ENCODE data around the gene NEDD4L.
"Not testable (repeated sequence)": the region's sequence is repeated elsewhere in the genome, so short reads cannot be mapped to it uniquely, and the experiment has no call there.

NEDD4L gene

GRCh38 chr18:58027341-58027740, 16.7 kb upstream of the NEDD4L start:
- no peak for DNase-seq

- DNase-seq = no peak
Observed at GRCh38 chr18:58028109-58028784, 15.8 kb upstream of the NEDD4L start.

GRCh38 chr18:58032233-58032632, 11.8 kb upstream of the NEDD4L start:
- no peak for DNase-seq

GRCh38 chr18:58033216-58033615, 10.8 kb upstream of the NEDD4L start:
- no peak for DNase-seq

GRCh38 chr18:58034370-58034769, 9.7 kb upstream of the NEDD4L start:
- no peak for DNase-seq

- DNase-seq = no peak
Observed at GRCh38 chr18:58037163-58037562, 6.9 kb upstream of the NEDD4L start.

- DNase-seq = no peak
Observed at GRCh38 chr18:58038063-58038462, 6.0 kb upstream of the NEDD4L start.

GRCh38 chr18:58041633-58042032, 2.4 kb upstream of the NEDD4L start:
- peak; percentile 92 for DNase-seq

- DNase-seq = peak; percentile 46
Observed at GRCh38 chr18:58042826-58043490, 1.1 kb upstream of the NEDD4L start.

- DNase-seq = peak; percentile 62
Observed at GRCh38 chr18:58044370-58045241, 580 bp downstream of the NEDD4L start.

GRCh38 chr18:58045242-58046092, 1.4 kb downstream of the NEDD4L start:
- peak; percentile 68 for DNase-seq

- no peak for DNase-seq
Observed at GRCh38 chr18:58046093-58046793, 2.2 kb downstream of the NEDD4L start.

GRCh38 chr18:58046794-58047555, 2.9 kb downstream of the NEDD4L start:
- no peak for DNase-seq

GRCh38 chr18:58047556-58047882, 3.5 kb downstream of the NEDD4L start:
- no peak for DNase-seq

- no peak for DNase-seq
Observed at GRCh38 chr18:58048081-58048642, 4.1 kb downstream of the NEDD4L start.

- no peak for DNase-seq
Observed at GRCh38 chr18:58049000-58049688, 5.1 kb downstream of the NEDD4L start.

- DNase-seq = not testable (repeated sequence)
Observed at GRCh38 chr18:58050963-58051362, 6.9 kb downstream of the NEDD4L start.

- DNase-seq = peak; percentile 78
Observed at GRCh38 chr18:58051765-58052460, 7.9 kb downstream of the NEDD4L start.

- no peak for DNase-seq
Observed at GRCh38 chr18:58052960-58053359, 8.9 kb downstream of the NEDD4L start.
